GM10847 (cell line): ENCODE measurements around the gene CPNE6.

Source experiments
- POLR2A ChIP-seq: IDR thresholded peaks from 2 replicates; pipeline ENCODE4 v1.6.1; 2011; ENCODE audit not compliant: insufficient read length; ENCODE audit errors: extremely low read depth

Gene CPNE6

DNA sequence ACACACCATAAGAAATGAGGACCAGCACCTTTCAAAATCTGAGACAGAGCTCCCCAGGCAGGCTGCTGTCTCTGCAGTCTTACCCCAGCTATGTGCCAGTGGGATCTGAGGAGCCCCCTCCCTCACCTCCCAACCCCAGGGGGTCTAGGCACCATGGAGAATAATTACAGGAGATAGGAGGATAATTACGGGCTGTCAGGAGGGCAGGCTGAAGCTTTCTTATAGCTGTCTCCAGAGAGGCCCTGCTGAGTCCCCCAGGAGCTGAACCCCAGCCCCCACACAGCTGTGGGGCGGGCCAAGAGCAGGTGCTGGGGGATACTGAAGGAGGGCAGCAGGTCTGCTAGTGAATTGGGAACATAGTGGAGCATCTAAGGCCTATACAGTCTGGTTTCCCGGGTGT, 6.8 kb downstream of the CPNE6 start:
- TF ChIP-seq POLR2A, result no peak

DNA sequence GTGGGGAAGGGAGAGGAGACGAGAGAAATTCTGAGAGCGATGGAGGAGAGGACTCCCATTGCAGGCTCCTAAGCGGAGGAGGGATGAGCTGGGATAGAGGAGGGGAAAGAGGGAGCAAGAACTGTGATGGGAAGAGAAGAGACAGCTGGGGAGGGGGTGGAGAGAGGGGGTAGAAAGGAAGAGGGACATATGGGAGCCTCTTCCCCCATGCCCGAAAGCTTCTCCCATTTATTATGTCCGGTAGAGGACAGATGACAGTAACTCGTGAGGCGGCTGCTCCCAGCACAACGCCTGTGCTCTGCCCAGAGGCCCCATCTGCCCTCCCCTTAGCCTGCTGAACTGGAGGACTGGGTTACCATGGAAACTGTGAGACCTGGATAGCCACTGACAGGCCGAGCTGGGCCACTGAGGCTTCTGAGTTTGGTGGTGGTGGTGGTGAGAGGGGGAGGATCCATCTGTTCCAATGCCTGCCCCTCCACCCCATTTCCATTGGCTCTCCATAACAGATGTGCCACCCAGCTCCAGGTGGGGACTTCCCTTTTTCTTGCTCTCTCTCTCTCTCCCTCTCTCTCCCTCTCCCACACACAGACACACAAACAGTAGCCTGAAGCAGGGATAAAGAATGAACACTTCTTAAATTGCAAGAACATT, 8.3 kb downstream of the CPNE6 start:
- TF ChIP-seq POLR2A, result no peak

DNA sequence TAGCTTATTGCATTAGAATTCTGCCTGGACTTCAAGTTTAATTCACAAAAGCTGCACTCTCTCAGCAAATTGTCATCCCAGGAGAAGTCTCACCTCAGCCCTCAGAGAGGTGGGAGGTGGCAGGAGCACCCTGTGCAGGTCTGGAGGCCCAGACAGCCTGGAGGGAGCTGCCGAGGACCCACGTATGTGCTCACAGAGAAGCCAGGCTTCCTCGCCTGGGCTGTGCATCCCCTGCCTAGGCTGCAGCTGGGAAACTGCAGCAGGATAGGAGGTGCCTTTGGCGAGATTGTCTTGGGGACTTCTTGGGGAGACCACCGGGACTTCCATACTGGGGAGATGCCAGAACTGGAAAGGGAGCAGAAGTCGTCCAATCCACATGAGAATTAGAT, 8.8 kb downstream of the CPNE6 start:
- no peak for TF ChIP-seq POLR2A

DNA sequence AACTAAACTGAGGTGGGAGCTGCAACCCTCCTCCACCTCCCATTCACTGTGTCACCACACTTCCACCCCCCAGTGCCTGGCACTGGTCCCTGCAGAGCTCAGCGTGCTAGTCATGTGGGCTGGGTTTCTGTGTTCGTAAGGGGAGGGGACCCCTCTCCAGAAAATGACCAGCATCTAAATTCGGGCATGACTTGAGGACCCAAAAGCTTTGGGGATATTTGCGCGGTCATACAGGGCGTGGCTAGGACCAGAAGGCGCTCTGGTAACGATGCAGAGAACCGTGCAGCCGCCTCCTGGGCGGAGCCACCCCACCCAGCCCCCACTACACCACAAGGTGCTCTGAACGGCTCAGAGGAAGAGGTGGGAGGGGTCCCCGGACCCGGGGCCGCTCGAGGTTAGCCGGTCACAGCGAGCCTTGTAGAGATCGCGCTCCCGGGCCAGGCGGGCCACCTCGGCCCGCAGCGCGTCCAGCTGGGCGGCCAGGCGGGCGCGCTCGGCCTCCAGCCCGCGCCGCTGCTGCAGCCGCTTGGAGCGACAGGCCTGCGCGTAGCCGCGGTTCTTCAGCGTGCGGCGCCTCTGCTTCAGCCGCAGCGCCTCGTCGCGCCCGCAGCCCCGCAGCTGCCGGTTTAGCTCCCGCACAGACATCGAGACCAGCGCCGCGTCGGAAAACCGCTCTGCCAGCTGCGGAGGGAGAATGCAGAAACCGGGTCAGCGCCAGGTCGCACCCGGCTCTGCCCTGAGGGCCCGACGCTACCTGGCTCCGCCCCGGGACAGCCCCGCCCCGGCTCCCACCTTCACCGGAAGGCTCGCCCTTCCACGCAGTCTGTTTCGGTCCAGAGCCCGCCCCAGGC, 9.8 kb downstream of the CPNE6 start:
- TF ChIP-seq POLR2A, result peak; percentile 57

DNA sequence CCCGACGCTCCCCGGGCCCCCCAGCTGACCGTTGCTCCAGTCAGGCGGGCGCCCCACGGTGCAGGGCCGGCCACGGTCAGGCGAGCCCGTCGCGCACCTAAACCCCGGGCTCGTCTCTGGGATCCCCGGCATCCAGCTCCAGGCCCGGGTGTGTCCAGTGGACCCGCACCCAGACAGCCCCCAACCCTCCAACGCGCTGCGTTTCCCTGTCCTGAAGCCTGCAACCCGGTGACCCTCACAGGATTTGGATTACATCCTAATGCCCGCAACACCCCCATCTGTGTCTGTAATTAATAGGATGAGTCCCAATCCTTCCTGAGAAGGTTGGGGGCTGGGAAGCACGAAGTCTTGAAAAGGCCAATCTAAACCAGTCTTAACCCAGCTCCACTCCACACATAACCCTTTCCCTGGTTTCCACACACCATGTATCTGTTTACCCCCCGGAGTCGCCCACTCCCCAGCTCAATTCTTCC, 10.4 kb downstream of the CPNE6 start:
- TF ChIP-seq POLR2A, result no peak

DNA sequence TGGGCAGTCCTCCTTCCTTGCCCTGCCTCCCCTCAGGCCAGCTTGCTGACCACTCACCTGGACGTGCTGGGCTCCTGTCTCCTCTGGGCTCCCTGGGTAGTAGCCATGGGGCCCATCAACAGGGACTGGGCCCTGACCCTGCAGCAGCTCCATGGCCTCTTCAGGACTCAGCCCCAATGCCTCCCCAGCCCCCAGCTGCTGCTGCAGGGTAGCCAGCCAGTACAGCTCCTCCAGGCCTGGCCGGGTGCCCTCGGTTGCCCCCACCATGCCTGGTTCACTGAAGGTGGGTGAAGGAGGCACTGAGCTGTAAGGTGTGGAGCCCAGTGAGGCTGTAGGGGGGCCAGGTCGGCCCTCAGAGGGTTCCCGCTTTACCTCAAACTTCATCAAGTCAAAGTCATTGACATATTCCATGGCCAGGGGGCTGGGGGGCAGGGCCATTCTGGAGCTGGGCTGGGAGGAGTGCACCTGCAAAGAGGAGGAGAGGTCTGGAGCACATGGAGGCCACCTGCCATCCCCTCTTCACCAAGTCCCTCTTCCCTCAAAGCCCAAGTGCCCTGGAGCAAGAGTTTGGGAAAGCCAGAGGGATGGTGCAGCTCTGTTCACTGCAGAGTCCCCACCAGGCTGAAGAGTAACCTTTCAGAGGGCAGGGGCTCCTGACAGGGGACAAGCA, 11.2 kb downstream of the CPNE6 start:
- no peak for TF ChIP-seq POLR2A

DNA sequence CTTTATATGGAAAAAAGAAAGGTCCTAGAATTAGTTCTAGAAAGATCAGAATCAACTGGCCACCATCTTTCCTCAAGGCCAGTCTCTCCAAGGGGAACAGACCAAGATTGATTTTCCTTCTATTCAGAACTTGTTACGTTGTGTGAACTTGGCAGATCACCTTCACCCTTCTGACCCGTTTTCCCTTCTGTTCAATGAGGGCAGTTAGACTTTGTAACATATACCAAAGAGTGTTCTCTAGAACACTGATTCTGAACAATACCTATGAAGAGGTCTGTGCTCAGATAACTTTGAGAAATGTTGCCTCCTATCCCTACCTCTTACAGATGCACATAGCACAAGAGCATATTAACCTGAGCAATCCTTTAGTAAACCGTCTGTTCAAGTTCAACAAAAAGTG, 12.1 kb downstream of the CPNE6 start:
- no peak for TF ChIP-seq POLR2A

DNA sequence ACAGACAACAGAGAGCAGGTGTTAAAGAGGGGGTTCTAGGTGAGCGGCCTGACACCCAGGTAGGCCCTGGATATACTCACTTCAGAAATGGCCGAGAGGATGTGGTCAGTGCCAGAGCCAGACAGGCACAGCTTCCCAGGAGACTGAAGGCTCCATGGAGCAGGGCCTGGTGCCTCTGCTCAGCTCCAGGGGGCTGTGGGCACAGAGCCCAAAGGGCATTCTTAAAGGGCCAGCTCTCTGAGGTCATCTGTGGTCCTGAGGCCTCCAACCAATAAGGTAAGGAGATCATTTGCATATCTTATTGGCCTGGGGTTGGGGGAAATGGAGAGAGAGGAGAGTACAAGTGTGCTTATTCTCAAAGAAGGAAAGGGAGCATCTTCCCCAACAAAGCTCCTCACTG, 13.1 kb downstream of the CPNE6 start:
- no peak for TF ChIP-seq POLR2A

DNA sequence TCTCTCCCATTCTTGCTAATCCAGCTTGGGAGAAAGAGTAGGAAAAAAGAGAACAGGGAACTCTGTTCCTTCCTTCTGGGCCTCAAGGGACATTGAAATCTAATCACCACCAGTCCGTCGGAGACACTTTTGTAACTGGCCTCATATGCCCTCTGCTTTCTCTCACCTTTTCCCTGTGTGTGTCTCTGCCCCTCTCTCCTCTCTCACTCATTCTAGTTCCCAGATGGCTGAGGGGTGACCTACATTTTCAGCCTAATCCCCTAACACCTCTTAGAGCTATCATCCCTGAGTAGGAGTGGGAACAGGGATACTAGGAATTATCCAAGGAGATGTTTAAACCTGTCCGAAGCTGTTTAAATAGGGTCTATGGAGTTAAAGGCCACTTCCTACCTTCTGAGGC, 13.9 kb downstream of the CPNE6 start:
- no peak for TF ChIP-seq POLR2A

DNA sequence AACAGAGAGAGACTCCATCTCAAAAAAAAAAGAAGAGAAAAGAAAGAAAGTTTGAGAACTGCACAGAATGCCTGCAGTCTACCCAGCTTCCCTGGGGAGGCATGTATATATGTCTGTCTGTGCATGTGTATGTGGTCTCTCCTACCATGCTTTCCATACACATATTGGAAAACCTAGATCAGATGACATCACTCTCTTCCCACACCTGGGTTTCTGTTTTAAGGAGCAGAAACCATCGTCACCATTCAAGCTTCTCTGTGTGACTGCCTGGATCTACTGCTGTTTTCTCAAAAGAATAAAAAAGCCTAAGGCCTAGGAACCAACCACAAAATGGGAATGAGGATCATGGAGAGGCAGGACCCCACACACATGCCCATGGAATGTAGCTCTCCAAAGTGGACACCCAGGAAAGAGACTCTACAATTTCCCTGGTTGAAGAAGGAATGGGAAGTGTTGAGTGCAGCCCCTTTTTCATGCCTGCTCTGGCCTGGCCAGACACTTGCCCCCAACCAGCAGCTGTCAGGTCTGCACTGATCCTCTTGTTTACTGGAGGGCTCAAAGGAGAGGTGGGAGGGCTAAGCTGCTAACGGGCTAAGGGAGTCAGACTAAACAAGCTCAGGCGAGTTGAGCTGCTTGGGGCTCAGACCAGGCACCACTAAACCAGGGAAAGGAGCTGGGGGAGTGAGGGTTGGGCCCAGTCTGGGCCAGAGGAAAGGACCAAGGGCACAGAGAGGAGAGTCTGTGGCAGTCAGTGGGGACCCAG, 15.0 kb downstream of the CPNE6 start:
- TF ChIP-seq POLR2A, result no peak

DNA sequence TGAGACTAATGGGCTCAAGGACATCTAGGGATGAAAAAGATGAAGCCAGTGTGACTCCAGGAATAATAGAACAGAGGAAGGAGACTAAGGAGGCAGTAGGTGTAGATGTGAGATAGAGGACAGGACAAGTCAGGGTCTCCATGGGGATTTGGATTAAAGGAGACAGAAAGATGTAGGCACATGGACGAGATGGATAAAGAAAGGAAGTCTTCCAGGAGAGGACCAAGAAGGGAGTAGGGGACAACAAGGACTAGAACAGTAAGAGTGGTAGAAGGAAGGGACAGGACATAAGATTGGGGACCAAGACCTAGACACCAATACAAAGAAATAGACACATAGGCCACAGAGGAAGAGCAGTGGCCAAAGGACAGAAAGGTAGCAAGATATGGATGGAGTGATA, 15.6 kb downstream of the CPNE6 start:
- TF ChIP-seq POLR2A, result no peak

DNA sequence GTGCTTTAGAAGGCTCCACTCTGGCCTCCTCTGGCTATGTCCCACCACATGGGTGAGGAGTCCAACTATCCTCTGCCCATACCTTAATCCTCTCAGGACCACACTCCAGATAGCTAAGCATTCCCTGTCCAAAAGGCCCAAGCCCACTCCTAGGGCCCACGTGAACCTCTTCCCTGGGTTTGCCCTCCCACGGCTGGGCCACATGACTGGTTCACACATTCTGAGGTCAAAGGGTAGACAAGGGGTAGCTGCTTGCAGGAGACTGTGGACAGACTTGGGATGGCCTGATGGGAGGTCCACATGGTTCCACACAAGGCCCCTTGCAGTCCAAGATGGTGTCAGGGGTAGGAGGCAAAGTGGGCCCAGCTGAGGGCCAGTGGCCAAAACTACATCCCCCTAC, 16.7 kb downstream of the CPNE6 start:
- no peak for TF ChIP-seq POLR2A

DNA sequence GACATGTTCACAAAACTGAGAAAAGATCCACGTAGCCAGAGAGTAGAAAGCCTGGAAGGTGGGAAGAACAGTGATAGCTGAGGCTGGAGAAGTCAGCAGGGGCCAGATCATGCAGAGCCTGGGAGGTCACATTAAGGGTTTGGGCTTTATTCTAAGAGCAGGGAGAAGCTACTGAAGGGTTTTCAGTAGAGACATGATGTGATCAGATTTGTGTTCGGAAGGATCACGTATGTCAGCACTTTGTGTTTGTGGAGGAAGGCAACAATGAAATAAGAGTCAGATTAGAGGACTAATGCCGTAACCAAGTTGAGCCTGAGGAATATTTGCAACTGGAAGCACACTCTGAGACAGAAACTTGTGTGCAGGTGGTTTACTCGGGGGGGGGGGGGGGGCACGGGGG, 18.5 kb downstream of the CPNE6 start:
- no peak for TF ChIP-seq POLR2A

DNA sequence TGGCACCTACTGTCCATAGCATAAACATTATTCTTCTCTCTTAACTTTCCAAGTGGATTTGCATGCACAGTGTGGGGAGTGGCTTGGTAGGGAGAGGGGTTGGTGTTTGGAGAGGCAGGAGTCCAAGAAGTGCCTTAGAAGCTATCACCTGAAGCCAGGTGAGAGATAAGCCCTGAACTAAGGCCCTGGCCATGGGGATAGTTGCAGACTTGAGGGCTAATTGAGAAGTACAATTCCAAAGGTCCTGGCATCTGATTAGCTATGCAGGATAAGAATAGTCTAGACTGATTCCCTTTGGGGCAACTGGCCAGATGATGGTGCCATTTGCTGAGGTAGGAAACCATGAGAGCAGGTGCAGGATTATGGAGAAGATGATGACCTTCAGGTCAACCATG, 20.7 kb downstream of the CPNE6 start:
- no peak for TF ChIP-seq POLR2A

DNA sequence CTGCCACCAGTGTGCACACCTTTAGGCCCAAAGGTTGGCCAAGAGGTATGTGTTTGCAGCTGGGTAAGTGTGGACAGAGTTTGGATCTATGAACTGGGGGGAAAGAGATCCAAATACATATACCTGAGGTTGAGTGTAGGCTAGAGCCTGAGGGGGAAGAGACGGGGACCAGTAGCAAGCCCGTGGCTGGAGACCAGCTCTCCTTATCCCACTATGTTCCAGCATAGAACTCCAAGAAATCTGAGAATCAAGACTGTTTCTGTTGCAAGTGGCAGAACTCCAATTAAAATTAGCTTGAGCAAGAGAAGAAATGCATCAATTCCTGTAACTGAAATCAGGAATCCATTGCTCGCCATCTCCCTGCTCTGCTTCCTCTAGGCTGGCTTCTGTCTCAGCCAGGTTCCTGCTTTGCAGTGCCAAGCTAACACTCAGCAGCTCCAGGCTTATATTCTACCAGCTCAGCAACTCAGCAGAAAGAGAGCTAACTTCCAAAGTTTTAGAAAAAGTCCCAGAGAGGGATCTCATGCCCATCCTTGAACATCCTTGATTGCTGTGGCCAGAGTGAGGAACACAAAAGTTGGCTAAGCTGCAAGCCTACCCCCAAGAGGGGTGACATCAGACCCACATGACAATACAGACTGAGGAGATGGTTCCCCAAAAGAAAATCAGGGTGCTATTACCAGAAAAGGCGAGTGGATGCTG, 21.3 kb downstream of the CPNE6 start:
- TF ChIP-seq POLR2A, result no peak
